ENCODE results near the gene MMP11. TPM values are rescaled to one million over a fixed set of nuclear protein-coding genes. Genes with fewer than 3 reads are reported as not detected.

Gene MMP11
- total RNA-seq, 1 donor from 2014 or later, result 3.9 TPM

GRCh38 chr22:23777776-23778576, 5.3 kb downstream of the MMP11 start:
- DNase-seq (ENCODE audit: low spot score) (no peak), ATAC-seq (no peak)
- intact Hi-C loops (cut with DNase I), result loop anchor here (5.0 kb wide), 1 partner anchor 59 kb away; the partner anchor contains the start of gene DERL3

DNA sequence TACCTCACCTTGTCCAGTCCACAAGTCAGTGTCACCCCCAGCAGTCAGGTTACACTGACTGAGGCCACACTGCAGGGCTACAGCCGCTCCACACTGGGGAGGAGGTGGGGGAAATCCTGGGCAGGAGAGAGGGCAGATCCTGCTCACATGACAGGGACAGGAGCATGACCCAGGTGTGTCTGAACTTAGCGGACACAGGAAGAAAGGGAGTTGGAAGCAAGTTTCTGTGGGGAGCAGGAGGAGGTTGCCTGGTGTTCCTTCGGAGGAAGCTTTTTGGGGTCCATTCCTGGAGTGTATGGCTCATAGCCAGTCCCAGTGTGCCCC, 5.9 kb downstream of the MMP11 start:
- intact Hi-C loops (cut with DNase I), result loop anchor here (5.0 kb wide), 1 partner anchor 59 kb away; the partner anchor contains the start of gene DERL3
- no peak for DNase-seq (ENCODE audit: low spot score)

DNA sequence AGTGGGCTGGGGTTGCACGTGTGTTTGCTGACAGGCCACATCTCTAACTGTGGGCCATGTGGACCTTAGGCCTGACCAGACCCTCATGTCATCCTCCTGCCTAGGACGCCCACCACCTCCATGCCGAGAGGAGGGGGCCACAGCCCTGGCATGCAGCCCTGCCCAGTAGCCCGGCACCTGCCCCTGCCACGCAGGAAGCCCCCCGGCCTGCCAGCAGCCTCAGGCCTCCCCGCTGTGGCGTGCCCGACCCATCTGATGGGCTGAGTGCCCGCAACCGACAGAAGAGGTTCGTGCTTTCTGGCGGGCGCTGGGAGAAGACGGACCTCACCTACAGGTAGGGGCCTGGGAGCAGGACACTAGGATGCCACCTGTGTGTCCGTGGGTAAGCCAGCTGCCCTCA, 6.4 kb downstream of the MMP11 start:
- DNase-seq (ENCODE audit: low spot score) (no peak), ATAC-seq (no peak)
- intact Hi-C loops (cut with DNase I), result loop anchor here (5.0 kb wide), 1 partner anchor 58 kb away; the partner anchor contains the start of gene DERL3

More for the DNA sequence above, 5.9 kb downstream of the MMP11 start:
- ATAC-seq, result no peak

GRCh38 chr22:23779731-23780130, 7.1 kb downstream of the MMP11 start:
- DNase-seq (ENCODE audit: low spot score) (no peak), ATAC-seq (no peak)
- intact Hi-C loops (cut with DNase I), result loop anchor here (5.0 kb wide), 1 partner anchor 58 kb away; the partner anchor contains the start of gene DERL3

GRCh38 chr22:23780146-23780748, 7.6 kb downstream of the MMP11 start:
- intact Hi-C loops (cut with DNase I), result no loop called here
- ATAC-seq (no peak), DNase-seq (ENCODE audit: low spot score) (no peak)

DNA sequence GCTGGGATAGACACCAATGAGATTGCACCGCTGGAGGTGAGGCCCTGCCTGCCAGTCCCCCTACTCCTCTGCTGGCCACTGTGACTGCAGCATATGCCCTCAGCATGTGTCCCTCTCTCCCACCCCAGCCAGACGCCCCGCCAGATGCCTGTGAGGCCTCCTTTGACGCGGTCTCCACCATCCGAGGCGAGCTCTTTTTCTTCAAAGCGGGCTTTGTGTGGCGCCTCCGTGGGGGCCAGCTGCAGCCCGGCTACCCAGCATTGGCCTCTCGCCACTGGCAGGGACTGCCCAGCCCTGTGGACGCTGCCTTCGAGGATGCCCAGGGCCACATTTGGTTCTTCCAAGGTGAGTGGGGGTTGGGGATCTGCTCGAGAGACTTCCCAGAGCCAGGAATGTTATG, 8.4 kb downstream of the MMP11 start:
- ATAC-seq (peak; percentile 5), DNase-seq (ENCODE audit: low spot score) (no peak)
- intact Hi-C loops (cut with DNase I), result no loop called here

GRCh38 chr22:23781511-23782183, 9.0 kb downstream of the MMP11 start:
- intact Hi-C loops (cut with DNase I), result no loop called here
- no peak for DNase-seq (ENCODE audit: low spot score)
- ATAC-seq, result peak; percentile 16

DNA sequence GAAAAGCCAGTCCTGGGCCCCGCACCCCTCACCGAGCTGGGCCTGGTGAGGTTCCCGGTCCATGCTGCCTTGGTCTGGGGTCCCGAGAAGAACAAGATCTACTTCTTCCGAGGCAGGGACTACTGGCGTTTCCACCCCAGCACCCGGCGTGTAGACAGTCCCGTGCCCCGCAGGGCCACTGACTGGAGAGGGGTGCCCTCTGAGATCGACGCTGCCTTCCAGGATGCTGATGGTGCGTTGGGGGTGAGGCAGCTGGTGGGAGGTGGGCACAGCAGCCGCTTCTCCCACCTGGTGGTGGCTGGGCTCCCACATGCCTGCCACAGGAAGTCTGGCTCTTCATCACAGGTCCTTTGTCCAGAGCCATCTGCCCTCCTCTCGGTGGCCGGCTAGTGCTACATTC, 9.6 kb downstream of the MMP11 start:
- intact Hi-C loops (cut with DNase I), result no loop called here
- DNase-seq (ENCODE audit: low spot score), result no peak
- no peak for ATAC-seq

DNA sequence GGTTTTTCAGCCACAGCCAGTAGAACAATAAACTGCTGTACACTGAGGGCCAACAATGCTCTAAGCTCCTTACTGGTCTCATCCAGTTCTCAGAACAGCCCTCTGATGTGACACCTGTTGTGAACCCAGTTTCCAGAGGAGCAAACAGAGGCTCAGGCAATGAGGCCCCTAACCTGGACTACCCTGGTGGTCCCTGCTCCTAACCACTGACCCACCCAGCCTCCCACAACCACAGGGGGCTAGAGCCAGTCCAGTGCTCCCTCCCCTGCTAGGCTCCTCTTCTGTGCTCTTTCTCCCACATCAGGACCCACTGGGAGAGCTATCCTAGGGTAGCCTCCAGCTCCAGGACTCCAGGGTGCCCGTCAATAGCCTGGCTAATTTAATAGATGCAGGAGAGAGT, 10.1 kb downstream of the MMP11 start:
- DNase-seq (ENCODE audit: low spot score), result no peak
- intact Hi-C loops (cut with DNase I), result no loop called here
- ATAC-seq, result no peak

GRCh38 chr22:23783265-23784150, 10.9 kb downstream of the MMP11 start:
- intact Hi-C loops (cut with DNase I), result no loop called here
- DNase-seq (ENCODE audit: low spot score) (no peak), ATAC-seq (no peak)

GRCh38 chr22:23784215-23784732, 11.6 kb downstream of the MMP11 start:
- ATAC-seq (no peak), DNase-seq (ENCODE audit: low spot score) (no peak)
- intact Hi-C loops (cut with DNase I), result no loop called here

DNA sequence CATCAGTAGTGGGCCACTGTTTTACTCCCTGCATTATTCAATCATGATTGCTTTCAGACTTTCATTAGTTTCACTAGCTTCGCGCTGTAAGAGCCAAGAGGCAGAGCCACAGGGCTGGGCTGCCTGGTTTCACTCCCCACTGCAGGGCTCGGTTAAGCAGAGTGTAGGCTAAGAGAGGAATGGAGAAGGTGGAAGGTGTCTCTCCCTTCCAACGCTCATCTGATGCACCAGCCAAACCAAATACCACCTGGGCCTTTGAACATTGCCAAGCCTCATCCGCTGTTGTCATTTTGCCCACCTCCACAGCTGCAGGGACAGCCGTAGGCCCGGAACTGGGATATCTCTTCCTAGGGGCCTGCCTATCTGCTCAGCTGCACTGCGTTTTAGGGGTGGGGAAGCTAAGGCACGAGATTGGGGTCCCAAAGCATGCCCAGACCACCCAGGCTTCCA, 13.6 kb downstream of the MMP11 start:
- intact Hi-C loops (cut with DNase I), result no loop called here
- DNase-seq (ENCODE audit: low spot score) (no peak), ATAC-seq (peak; percentile 42)

DNA sequence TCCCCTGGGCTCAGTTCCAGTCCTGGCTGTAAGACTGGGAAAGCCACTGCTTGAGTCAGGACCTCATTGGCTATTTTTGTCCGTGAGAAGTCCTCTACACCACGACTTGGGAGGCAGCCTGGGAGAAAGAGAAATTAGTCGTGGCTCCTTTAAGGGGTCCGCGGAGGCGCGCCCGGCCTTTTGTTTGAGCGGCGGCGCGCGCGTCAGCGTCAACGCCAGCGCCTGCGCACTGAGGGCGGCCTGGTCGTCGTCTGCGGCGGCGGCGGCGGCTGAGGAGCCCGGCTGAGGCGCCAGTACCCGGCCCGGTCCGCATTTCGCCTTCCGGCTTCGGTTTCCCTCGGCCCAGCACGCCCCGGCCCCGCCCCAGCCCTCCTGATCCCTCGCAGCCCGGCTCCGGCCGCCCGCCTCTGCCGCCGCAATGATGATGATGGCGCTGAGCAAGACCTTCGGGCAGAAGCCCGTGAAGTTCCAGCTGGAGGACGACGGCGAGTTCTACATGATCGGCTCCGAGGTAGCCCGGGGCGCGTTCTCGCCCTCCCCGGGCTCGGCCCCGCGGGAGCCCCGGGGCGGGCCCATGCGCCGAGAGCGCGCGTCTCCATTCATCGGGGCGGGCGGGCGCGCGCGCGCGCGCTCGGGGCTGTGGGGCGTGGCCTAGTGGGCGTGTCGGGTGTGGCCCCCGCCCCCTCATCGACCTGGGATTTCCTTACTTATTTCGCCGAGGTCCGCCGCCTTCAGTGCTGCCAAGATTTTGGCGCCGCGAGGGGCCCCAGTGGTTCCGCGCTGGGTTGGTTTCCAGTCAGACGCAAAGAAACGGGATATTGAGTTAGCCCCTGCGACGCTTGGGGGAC, 14.3 kb downstream of the MMP11 start, which contains the start of gene SMARCB1:
TSS of gene SMARCB1 (plus strand) at position 215 of the 848 bp plus-strand sequence. CDS start at position 419, 204 bp downstream.
- DNase-seq (ENCODE audit: low spot score) (peak; percentile 93), ATAC-seq (peak; percentile 89)
- intact Hi-C loops (cut with DNase I), result no loop called here

GRCh38 chr22:23787600-23787896, 14.9 kb downstream of the MMP11 start:
- ATAC-seq (no peak), DNase-seq (ENCODE audit: low spot score) (no peak)
- intact Hi-C loops (cut with DNase I), result no loop called here

GRCh38 chr22:23787910-23788309, 15.3 kb downstream of the MMP11 start:
- ATAC-seq (no peak), DNase-seq (ENCODE audit: low spot score) (no peak)
- intact Hi-C loops (cut with DNase I), result no loop called here

DNA sequence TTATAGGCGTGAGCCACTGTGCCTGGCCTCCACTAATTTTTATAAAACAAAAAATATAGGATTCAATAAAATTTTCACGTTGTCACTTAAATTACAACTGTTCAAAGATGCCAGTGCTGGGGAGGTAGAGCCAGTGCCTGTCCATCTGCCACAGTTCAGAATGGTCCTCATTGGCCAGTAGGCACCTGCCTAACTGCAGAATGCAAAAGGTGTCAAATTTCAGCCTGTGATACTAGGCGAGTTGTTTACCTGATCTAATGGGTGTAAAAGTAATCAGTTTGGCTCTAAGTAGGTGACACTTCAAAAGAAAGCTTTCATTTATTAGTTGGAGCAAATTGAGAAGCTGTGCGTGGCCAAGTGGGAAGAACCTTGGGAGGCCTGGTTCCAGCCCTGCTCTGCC, 16.5 kb downstream of the MMP11 start:
- no peak for DNase-seq (ENCODE audit: low spot score)
- intact Hi-C loops (cut with DNase I), result no loop called here
- ATAC-seq, result no peak

DNA sequence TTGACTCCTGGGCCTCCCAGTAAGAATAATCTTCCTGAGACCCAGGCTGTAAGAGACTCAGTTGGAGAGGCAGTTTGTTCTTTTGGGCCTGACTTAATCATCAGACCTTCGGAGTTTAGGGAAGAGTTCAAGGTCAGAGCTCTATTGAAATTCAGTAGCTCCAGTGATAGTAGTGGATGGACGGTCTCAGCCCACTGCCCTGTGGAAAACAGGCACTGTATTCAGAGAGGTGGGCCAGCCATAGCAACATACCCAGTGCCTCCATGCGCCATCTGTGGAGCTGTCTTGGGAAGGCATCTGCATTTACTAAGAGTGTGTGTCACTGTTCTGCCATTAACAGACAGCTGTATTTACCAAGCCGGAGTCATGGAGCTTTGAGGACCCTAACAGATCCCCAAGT, 17.0 kb downstream of the MMP11 start:
- ATAC-seq, result no peak
- no peak for DNase-seq (ENCODE audit: low spot score)
- intact Hi-C loops (cut with DNase I), result no loop called here
